Forelimb muscle (tissue), 1 donor: ENCODE measurements around the gene TASL. TPM values are rescaled to one million over a fixed set of nuclear protein-coding genes. Genes with fewer than 3 reads are reported as not detected.
"Not testable (repeated sequence)": the region's sequence is repeated elsewhere in the genome, so short reads cannot be mapped to it uniquely, and the experiment has no call there.

Experiments
- DNase-seq: peaks from one replicate; pipeline ENCODE4 v3.0.0-alpha.2; 2013; ENCODE audit warnings: low read depth
- polyA plus RNA-seq: library from polyadenylated mRNA; unstranded; fragments of 120-200 nt; gene quantifications from one replicate; pipeline ENCODE4 v1.2.1, GENCODE V29; 2013; ENCODE audit not compliant: insufficient read length

Gene TASL, protein sequence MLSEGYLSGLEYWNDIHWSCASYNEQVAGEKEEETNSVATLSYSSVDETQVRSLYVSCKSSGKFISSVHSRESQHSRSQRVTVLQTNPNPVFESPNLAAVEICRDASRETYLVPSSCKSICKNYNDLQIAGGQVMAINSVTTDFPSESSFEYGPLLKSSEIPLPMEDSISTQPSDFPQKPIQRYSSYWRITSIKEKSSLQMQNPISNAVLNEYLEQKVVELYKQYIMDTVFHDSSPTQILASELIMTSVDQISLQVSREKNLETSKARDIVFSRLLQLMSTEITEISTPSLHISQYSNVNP
- 0.58 TPM for polyA plus RNA-seq

- DNase-seq = no peak
Observed at GRCh38 chrX:30577362-30577991, at the start of gene TASL. Gene TASL (minus strand): TSS chrX:30577766. CDS start chrX:30560355, 17,411 bp downstream.

- DNase-seq = no peak
Observed at GRCh38 chrX:30626402-30626801, 48.8 kb upstream of the TASL start.

DNA sequence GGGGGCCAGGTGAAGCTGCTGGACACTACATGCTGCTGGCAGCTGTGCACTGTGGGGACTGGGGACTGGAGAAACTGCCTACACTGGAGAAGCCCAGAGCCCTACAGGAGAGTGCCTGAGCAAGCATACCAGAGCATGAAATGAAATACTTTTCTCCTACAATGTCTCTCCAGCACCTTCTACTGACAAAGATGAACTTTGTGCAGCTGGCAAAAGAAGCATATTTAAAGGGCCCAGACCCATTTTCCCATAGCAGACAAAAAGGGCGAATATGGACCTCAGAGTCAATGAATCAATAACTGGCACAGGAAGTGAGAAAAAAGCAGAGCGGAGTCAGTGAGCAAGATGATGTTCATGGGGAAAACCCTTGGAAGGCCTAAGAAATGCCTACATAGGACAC lies 44.8 kb upstream of the TASL start:
- no peak for DNase-seq

DNA sequence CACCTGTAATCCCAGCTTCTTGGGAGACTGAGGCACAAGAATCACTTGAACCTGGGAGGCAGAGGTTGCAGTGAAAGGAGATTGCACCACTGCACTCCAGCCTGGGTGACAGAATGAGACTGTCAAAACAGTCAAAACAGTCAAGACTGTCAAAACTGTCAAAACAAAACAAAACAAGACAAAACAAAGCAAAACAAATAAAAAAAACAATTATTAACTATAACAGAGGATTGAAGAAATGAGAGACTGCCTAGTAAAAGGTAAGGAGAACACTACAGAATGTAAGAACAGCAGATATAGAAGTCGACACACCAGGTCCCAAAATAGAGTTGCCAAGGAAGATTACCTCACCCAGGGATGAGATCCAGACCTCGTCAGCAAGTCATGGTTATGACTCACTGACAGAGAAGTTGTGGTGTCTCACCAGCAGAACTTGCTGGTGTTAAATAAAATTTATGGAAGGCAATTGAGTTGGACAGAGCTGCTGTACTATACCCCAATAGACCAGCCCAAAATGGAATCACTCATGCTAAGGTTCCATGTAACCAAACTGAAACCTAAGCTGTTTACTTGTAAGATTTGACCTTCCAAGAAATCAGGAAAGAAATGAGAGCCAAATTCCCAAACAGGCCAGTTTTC lies 43.5 kb upstream of the TASL start:
- no peak for DNase-seq

- DNase-seq = no peak
Observed at GRCh38 chrX:30620125-30620524, 42.6 kb upstream of the TASL start.

DNA sequence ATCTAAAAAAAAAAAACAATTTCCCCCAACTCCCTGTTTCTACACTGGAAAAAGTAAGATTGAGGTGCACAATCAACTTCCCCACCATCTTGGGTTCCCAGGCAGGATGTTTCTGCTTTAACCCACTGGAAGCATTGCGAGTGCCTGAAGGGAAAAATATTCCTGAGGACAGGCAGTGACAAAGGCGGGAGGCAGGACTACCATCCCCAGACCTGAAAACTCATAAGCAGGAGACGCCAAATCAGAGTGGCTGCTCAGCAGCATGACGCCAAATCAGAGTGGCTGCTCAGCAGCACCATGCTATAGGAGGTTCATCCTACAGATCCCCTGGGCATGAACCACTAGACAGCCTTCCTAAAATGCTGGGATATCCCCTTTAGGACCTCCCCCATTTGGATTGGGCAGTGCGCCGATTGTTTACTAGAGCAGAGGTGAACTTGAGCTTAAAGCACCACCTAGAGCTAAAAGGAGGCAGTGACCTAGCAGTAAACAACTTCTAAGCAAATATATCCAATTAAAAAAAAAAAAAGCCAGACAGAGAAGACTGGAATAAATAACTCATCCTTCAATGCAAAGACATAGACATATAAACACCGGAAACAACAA lies 40.7 kb upstream of the TASL start:
- no peak for DNase-seq

DNA sequence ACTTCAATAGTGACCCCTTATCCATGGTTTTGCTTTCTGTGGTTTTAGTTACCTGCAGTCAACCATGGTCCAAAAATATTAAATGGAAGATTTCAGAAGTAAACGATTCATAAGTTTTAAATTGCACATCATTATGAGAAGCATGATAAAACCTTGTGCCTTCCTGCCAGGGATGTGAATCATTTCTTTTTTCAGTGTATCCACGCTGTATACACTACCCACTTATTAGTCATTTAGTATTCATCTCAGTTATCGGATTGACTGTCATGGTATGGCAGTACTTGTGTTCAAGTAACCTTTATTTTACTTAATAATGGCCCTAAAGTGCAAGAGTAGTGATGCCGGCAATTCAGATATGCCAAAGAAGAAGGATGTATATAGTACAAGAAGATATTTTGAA lies 37.7 kb upstream of the TASL start:
- DNase-seq = no peak

- no peak for DNase-seq
Observed at GRCh38 chrX:30613721-30614120, 36.2 kb upstream of the TASL start.

DNA sequence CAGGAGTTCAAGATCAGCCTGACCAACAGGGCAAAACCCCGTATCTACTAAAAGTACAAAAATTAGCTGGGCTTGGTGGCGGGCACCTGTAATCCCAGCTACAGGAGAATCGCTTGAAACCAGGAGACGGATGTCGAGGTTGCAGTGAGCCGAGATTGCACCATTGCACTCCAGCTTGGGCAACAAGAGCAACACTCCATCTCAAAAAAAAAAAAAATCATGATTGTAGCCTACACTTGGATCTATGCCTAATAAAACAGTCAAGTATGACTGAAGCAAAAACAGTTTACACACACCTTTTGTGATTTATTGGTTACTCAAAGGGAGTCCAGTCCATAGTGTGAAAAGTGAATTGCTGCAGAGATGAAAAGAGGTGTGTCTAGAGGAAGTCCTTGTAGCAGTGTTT lies 34.7 kb upstream of the TASL start:
- no peak for DNase-seq

- no peak for DNase-seq
Observed at GRCh38 chrX:30610026-30610425, 32.5 kb upstream of the TASL start.

- DNase-seq = no peak
Observed at GRCh38 chrX:30607155-30607554, 29.6 kb upstream of the TASL start.

- not testable (repeated sequence) for DNase-seq
Observed at GRCh38 chrX:30600269-30601176, 23.0 kb upstream of the TASL start.

- DNase-seq = no peak
Observed at GRCh38 chrX:30597216-30598012, 19.8 kb upstream of the TASL start.

DNA sequence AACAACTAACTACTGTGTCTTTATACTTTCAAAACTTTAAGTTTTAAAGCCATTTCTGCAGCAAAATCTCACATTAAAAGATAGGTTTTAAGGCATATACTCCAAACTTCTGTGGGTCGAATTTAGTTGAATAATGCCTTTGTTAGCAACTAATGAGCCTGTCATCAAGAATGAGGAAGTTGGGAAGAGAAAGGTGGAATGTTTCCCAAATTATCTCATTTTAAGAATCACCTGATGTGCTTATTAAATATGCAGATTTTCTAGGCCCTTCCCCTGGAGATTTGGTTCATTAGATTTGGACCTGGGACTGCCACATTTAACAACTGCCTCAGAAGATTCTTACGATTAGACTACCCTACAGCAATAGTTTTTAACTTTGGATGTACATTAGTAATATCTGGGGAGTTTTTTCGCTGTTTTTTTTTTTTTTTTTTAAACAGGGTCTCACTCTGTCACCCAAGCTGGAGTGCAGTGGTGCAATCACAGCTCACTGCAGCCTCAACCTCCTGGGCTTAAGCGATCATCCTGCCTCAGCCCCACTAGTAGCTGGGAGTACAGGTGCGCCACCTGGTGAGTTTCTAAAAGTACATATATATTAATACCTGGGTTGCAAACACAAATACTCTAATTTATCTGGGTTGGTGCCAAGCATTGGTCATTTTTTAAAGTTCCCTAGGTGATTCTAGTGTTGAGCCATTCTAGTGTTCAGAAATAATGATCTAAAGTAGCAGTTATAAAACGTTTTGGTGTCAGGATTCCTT lies 16.1 kb upstream of the TASL start:
- DNase-seq = no peak

GRCh38 chrX:30592831-30593230 lies 15.3 kb upstream of the TASL start:
- DNase-seq = no peak

- no peak for DNase-seq
Observed at GRCh38 chrX:30590368-30590767, 12.8 kb upstream of the TASL start.

DNA sequence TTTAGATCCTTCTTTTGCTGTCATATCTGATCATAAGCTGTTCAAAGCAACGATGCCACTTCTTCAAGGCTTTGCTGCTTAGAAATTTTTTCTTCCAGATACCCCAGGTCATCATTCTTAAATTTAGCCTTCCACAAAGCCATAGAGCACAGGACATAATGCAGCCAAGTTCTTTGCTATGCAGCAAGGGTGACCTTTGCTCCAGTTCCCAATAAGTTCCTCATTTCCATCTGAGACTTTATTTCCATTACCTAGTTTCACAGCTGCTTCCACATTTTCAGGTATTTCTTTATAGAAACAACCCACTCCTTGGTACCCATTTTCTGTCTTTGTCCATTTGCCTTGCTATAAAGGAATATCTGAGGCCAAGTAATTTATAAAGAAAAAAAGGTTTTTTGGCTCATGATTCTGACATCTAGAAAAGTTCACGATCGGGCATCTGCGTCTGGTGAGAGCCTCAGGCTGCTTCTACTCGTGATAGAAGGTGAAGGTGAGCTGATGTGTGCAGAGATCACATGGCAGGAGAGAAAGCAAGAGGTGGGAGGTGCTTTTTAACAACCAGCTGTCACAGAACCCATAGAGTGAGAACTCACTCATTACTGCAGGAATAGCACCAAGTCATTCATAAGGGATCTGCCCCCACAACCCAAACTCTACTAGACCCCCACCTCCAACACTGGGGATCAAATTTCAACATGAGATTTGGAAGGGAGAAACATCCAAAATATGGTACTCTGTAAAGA lies 11.8 kb upstream of the TASL start:
- no peak for DNase-seq

DNA sequence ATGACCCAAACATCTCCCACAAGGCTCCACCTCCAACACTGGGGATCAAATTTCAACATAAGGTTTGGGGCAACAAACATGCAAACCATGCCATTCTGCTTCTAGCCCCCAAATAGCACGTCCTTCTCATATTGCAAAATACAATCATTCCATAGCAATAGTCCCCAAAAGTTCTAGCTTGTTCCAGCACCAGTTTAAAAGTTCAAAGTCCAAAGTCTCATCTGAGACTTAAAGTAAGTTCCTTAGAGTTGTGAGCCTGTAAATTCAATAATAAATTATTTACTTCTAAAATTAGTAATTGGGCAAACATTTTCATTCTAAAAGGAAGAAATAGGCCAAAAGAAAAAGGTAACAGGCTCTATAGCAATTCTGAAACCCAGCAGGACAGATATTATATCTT lies 8.9 kb upstream of the TASL start:
- no peak for DNase-seq

- no peak for DNase-seq
Observed at GRCh38 chrX:30582664-30583063, 5.1 kb upstream of the TASL start.
